WTC11 (cell line): ENCODE results near the gene KCNMA1. TPM values are rescaled to one million over a fixed set of nuclear protein-coding genes. Genes with fewer than 3 reads are reported as not detected.

ENCODE experiments used
- ATAC-seq: fragments of 200-7000 bp; cut with Tn5 transposase; 2 replicates; pipeline ENCODE4 v1.10.0; 2021; ENCODE audit warnings: mild to moderate bottlenecking, moderate library complexity
- CTCF ChIA-PET: fragments of 300-600 bp; sonication (Branson Sonifier 250); formaldehyde crosslinking; loops from one replicate; lab custom pipeline; 2021; ENCODE audit warnings: antibody characterized with exemption; lab: Charles Lee
- POLR2A ChIA-PET: fragments of 350-600 bp; sonication (Branson Sonifier 250); formaldehyde crosslinking; loops from one replicate; lab custom pipeline; 2021; ENCODE audit warnings: antibody characterized with exemption; lab: Charles Lee
- DNase-seq: peaks from one replicate; pipeline ENCODE4 v3.0.0; 2021; ENCODE audit warnings: low spot score
- H3K27ac Mint-ChIP-seq: 2 replicates; pipeline ENCODE4 v1.8.0; 2021; ENCODE audit warnings: mixed read lengths
- H3K27me3 Mint-ChIP-seq: 2 replicates; pipeline ENCODE4 v1.8.0; 2021; ENCODE audit warnings: low read depth, mild to moderate bottlenecking, moderate library complexity, mixed read lengths
- H3K36me3 Mint-ChIP-seq: 2 replicates; pipeline ENCODE4 v1.8.0; 2021; ENCODE audit warnings: mixed read lengths
- H3K4me1 Mint-ChIP-seq: 2 replicates; pipeline ENCODE4 v1.8.0; 2022; ENCODE audit warnings: mixed read lengths
- H3K4me3 Mint-ChIP-seq: 2 replicates; pipeline ENCODE4 v1.8.0; 2021; ENCODE audit warnings: mild to moderate bottlenecking, moderate library complexity, mixed read lengths
- H3K9me3 Mint-ChIP-seq: 2 replicates; pipeline ENCODE4 v1.8.0; 2021; ENCODE audit warnings: mixed read lengths
- AFF4 ChIP-seq: sonication (generic); formaldehyde crosslinking; IDR thresholded peaks from 2 replicates; pipeline ENCODE4 v1.8.1; 2023; ENCODE audit warnings: mild to moderate bottlenecking, missing genetic modification reagents, borderline replicate concordance
- ARID4B ChIP-seq: sonication (generic); formaldehyde crosslinking; IDR thresholded peaks from 2 replicates; pipeline ENCODE4 v1.8.0; 2023; ENCODE audit warnings: missing genetic modification reagents, mild to moderate bottlenecking, borderline replicate concordance
- ATF2 ChIP-seq: sonication (generic); formaldehyde crosslinking; IDR thresholded peaks from 2 replicates; pipeline ENCODE4 v1.8.1; 2022; ENCODE audit warnings: low read depth, missing genetic modification reagents, borderline replicate concordance
- ATF6 ChIP-seq: sonication (generic); formaldehyde crosslinking; IDR thresholded peaks from 2 replicates; pipeline ENCODE4 v1.8.1; 2023; ENCODE audit warnings: mild to moderate bottlenecking, missing genetic modification reagents
- ERG ChIP-seq: fragments of 250-450 bp; sonication (Bioruptor Pico); IDR thresholded peaks from 2 replicates; pipeline ENCODE4 v1.8.0; 2021; ENCODE audit warnings: mild to moderate bottlenecking
- FOXJ3 ChIP-seq: sonication (generic); formaldehyde crosslinking; IDR thresholded peaks from 2 replicates; pipeline ENCODE4 v1.9.0; 2021; ENCODE audit warnings: missing genetic modification reagents, mild to moderate bottlenecking, borderline replicate concordance
- FOXP4 ChIP-seq: sonication (generic); formaldehyde crosslinking; IDR thresholded peaks from 2 replicates; pipeline ENCODE4 v1.8.0; 2022; ENCODE audit warnings: mild to moderate bottlenecking, missing genetic modification reagents
- GTF2I ChIP-seq: fragments of 250-450 bp; sonication (Bioruptor Pico); conservative IDR thresholded peaks from 2 replicates; pipeline ENCODE4 v1.4.0; 2021; ENCODE audit warnings: mild to moderate bottlenecking
- NFE2L1 ChIP-seq: sonication (generic); formaldehyde crosslinking; IDR thresholded peaks from 2 replicates; pipeline ENCODE4 v1.8.1; 2023; ENCODE audit warnings: missing genetic modification reagents
- OVOL2 ChIP-seq: fragments of 250-450 bp; sonication (Bioruptor Pico); IDR thresholded peaks from 2 replicates; pipeline ENCODE4 v1.9.0; 2021; ENCODE audit warnings: mild to moderate bottlenecking, borderline replicate concordance
- STAT6 ChIP-seq: sonication (generic); formaldehyde crosslinking; conservative IDR thresholded peaks from 2 replicates; pipeline ENCODE4 v1.8.1; 2023; ENCODE audit warnings: mild to moderate bottlenecking, low read depth, missing genetic modification reagents, moderate library complexity
- ZMAT4 ChIP-seq: fragments of 250-450 bp; sonication (Bioruptor Pico); IDR thresholded peaks from 2 replicates; pipeline ENCODE4 v1.9.0; 2021; ENCODE audit warnings: mild to moderate bottlenecking
- ZNF423 ChIP-seq: fragments of 250-450 bp; sonication (Bioruptor Pico); IDR thresholded peaks from 2 replicates; pipeline ENCODE4 v2.1.2; 2022; ENCODE audit warnings: mild to moderate bottlenecking, moderate library complexity
- ZNF671 ChIP-seq: fragments of 250-450 bp; sonication (Bioruptor Pico); IDR thresholded peaks from 2 replicates; pipeline ENCODE4 v1.8.0; 2021; ENCODE audit warnings: mild to moderate bottlenecking
- ZSCAN18 ChIP-seq: fragments of 250-450 bp; sonication (Bioruptor Pico); IDR thresholded peaks from 2 replicates; pipeline ENCODE4 v2.1.2; 2022; ENCODE audit warnings: mild to moderate bottlenecking, moderate library complexity
- total RNA-seq: library from RNA; stranded (reverse); gene quantifications from 3 replicates; pipeline ENCODE4 v1.2.3, GENCODE V29; 2021

KCNMA1 gene
- total RNA-seq, 1 experiment from 2014 or later, result 7.3 TPM

GRCh38 chr10:77506517-77507200 lies 130.9 kb downstream of the KCNMA1 start:
- POLR2A ChIA-PET, result no interaction called here
- Mint-ChIP-seq H3K4me1 (peaks cover 20% of the 10 kb centered on the region), H3K27me3 (no peaks in the 10 kb centered on the region), H3K4me3 (no peak overlapping the region), H3K9me3 (no peaks in the 10 kb centered on the region), H3K36me3 (no peaks in the 10 kb centered on the region), H3K27ac (no peak overlapping the region)
- DNase-seq (no peak), ATAC-seq (no peak)
- CTCF ChIA-PET, result interaction anchor here (1.2 to 1.4 kb wide), 2 partner anchors 12 to 341 kb away, joined by 3 to 7 read pairs; no protein-coding TSS in a partner anchor
- TF ChIP-seq ERG (CRISPR knock-in tag) (no peak), ZNF671 (CRISPR knock-in tag) (no peak), OVOL2 (CRISPR knock-in tag) (no peak), ZNF423 (no peak), ZSCAN18 (CRISPR knock-in tag) (no peak), ATF6 (CRISPR knock-in tag) (no peak), STAT6 (no peak), ARID4B (CRISPR knock-in tag) (no peak), FOXJ3 (CRISPR knock-in tag) (no peak), NFE2L1 (CRISPR knock-in tag) (no peak), ZMAT4 (CRISPR knock-in tag) (no peak), ATF2 (CRISPR knock-in tag) (no peak), FOXP4 (CRISPR knock-in tag) (no peak), GTF2I (CRISPR knock-in tag) (no peak), AFF4 (CRISPR knock-in tag) (no peak)
